Testis (tissue), 2 donors: Measurements from ENCODE around the gene GALNT8.

ENCODE experiments used
- CTCF ChIP-seq, 3 experiments: fragments of 450-650 bp in 2 of 3; fragments of 200-600 bp in 1 of 3; sonication (generic) in 1 of 3; IDR thresholded peaks; one replicate each; pipeline ENCODE4 v1.5.1; 2016 to 2019; ENCODE audit warnings: antibody characterized with exemption in 3 of 3, mild to moderate bottlenecking in 2 of 3, moderate library complexity in 1 of 3
- POLR2A ChIP-seq: fragments of 450-650 bp; IDR thresholded peaks from one replicate; pipeline ENCODE4 v1.6.1; 2017; ENCODE audit warnings: antibody characterized with exemption, mild to moderate bottlenecking, moderate library complexity

DNA sequence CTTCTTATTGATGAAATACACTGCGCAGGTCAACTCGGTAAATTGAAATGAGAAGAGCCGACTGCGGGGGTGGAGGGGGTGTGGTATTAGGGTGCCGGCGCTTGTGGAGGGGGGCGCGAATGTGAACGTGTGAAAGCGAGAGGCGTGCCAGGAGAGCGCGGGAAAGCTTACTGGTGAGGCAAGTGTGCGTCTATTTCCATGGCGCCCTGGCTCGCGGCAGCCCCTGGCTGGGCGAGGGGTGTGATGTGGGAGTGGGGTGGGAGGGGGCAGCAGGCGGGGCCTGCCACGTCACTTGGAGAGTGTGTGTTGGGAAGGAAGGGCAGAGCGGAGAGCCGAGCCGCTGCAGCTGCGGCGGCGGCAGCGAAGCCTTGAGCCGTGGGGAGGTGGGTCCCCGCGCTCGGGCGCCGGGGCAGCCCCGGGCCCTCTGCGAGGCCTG lies 88.8 kb downstream of the GALNT8 start:
- TF ChIP-seq CTCF (IDR thresholded peaks at IDR 0.05): no peak
- no peak for TF ChIP-seq POLR2A
